Measurements from ENCODE around the gene C10orf90.

Gene C10orf90

GRCh38 chr10:126675656-126676438 lies 5.4 kb upstream of the C10orf90 start:
- no peak for DNase-seq (ENCODE audit: insufficient read length, low spot score)
- FAIRE-seq: no peak

- FAIRE-seq (no peak), DNase-seq (ENCODE audit: insufficient read length, low spot score) (no peak)
These were observed 4.4 kb upstream of the C10orf90 start for GRCh38 chr10:126674741-126675515.

GRCh38 chr10:126673565-126673964 lies 3.1 kb upstream of the C10orf90 start:
- DNase-seq (ENCODE audit: insufficient read length, low spot score) (no peak), FAIRE-seq (no peak)

- FAIRE-seq (no peak), DNase-seq (ENCODE audit: insufficient read length, low spot score) (no peak)
These were observed 996 bp upstream of the C10orf90 start for GRCh38 chr10:126671402-126671975.

- DNase-seq (ENCODE audit: insufficient read length, low spot score): no peak
- FAIRE-seq: no peak
These were observed 385 bp upstream of the C10orf90 start for GRCh38 chr10:126670895-126671261.

DNA sequence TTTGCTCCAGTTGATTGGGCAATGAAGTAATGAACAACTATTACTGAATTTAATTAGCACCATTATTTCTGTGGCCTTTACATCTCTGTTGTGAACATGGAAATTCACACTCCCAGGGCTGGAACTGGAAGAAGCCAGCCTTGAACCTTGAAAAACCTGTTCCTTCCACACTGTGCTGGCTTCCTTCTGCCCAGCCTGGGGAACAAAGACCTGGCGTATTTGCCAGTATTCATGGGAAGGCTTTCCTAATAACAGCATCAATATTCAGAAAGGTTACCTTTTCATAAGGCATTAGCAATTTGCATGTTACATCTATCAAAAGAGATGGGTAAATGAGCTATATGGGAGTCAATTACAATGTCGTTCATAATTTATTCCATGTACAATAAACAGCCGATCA lies 1.3 kb downstream of the C10orf90 start:
- no peak for DNase-seq (ENCODE audit: insufficient read length, low spot score)
- no peak for FAIRE-seq

- no peak for FAIRE-seq
- no peak for DNase-seq (ENCODE audit: insufficient read length, low spot score)
These were observed 2.0 kb downstream of the C10orf90 start for GRCh38 chr10:126668505-126668904.

GRCh38 chr10:126667568-126667967 lies 2.9 kb downstream of the C10orf90 start:
- DNase-seq (ENCODE audit: insufficient read length, low spot score) (no peak), FAIRE-seq (no peak)

DNA sequence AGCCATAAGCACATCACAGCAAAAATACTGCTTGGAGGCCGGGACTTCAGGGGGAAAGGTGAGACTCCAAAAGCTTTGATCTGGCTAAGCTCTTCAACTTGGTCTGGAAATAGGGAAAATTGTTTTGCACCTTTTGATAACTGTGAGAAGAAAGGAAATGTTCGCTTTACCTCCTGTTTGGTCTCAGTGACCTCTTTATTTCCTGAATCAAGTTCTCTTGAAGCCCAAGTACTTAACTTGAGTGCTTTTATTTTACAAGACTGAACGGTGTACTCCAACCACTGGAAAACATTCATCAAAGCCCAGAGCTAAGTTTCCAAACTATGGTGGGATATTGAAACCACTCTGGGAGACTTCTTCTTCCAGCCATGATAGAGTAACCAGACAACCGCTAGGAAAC lies 5.3 kb downstream of the C10orf90 start:
- no peak for FAIRE-seq

DNA sequence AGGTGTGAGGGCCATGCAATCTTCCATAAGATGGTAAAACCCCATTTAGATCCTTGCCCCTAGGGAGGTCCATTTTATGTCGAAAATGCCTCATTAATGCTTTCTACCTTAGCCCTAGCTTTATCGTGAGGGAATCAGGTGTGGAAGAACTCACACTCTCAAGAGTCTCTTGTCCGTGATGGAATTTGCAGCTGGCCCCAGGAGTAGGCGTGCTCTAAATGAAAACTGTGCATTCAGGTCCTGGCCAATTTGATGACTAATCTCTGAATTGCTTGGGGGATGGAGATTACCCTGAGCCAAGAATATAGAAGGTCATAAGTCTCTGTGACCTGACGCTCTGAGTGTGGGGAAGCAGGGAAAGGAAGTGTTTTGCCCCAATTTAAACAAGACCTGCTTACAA lies 6.6 kb downstream of the C10orf90 start:
- no peak for DNase-seq (ENCODE audit: insufficient read length, low spot score)
- no peak for FAIRE-seq

More for the DNA sequence above, 5.3 kb downstream of the C10orf90 start:
- DNase-seq (ENCODE audit: insufficient read length, low spot score): no peak

- DNase-seq (ENCODE audit: insufficient read length, low spot score) (no peak), FAIRE-seq (no peak)
These were observed 7.2 kb downstream of the C10orf90 start for GRCh38 chr10:126663328-126663727.

- no peak for FAIRE-seq
- DNase-seq (ENCODE audit: insufficient read length, low spot score): no peak
These were observed 8.5 kb downstream of the C10orf90 start for GRCh38 chr10:126661841-126662515.

- DNase-seq (ENCODE audit: insufficient read length, low spot score) (no peak), FAIRE-seq (no peak)
These were observed 9.1 kb downstream of the C10orf90 start for GRCh38 chr10:126661356-126661755.

GRCh38 chr10:126659750-126660149 lies 10.7 kb downstream of the C10orf90 start:
- FAIRE-seq (no peak), DNase-seq (ENCODE audit: insufficient read length, low spot score) (no peak)

- DNase-seq (ENCODE audit: insufficient read length, low spot score): no peak
These were observed 11.6 kb downstream of the C10orf90 start for GRCh38 chr10:126658928-126659327.

DNA sequence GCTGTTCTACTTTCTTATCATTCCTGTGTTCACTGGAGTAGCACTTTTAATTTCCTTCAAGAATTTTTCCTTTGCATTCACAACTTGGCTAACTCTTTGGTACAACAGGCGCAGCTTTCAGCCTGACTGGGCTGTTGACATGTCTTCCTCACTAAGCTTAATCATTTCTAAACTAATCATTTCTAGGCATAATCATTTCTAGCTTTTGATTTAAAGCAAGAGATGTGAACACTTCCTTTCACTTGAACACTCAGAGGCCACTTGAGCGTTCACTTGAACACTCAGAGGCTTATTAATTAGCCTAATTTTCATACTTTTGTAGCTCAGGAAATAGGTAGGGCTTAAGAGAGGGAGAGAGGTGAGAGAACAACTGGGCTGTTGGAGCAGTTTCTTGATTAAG lies 15.9 kb downstream of the C10orf90 start:
- DNase-seq (ENCODE audit: insufficient read length, low spot score) (no peak), FAIRE-seq (no peak)

More at GRCh38 chr10:126658928-126659327, 11.6 kb downstream of the C10orf90 start:
- FAIRE-seq: no peak

- DNase-seq (ENCODE audit: insufficient read length, low spot score): no peak
- FAIRE-seq: no peak
These were observed 19.0 kb downstream of the C10orf90 start for GRCh38 chr10:126651467-126651866.

GRCh38 chr10:126650161-126650560 lies 20.3 kb downstream of the C10orf90 start:
- DNase-seq (ENCODE audit: insufficient read length, low spot score): no peak
- FAIRE-seq: no peak

DNA sequence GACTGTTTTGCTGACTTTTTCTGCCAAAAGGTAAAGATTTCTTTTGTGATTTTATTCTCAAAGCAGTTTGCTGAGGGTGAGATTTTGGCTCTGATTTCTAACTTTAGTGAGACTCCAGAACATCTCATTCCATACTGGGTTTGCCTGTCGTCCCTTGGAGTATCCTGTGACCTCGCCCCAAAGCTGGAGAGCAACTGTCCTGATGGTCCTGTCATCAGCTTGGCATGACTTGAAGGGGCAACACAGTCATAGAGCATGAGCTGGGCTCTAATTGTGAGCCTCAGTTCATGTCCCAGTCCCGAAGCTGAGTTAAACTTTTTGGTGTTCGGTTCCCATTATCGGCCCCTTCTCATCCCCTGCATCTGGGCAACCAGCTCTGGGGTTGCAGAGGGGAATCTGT lies 23.4 kb downstream of the C10orf90 start:
- FAIRE-seq (no peak), DNase-seq (ENCODE audit: insufficient read length, low spot score) (no peak)

- FAIRE-seq: no peak
- DNase-seq (ENCODE audit: insufficient read length, low spot score): no peak
These were observed 24.4 kb downstream of the C10orf90 start for GRCh38 chr10:126646110-126646509.

GRCh38 chr10:126640401-126640800 lies 30.1 kb downstream of the C10orf90 start:
- no peak for FAIRE-seq
- DNase-seq (ENCODE audit: insufficient read length, low spot score): no peak
